OCI-LY7 (cell line): Measurements from ENCODE around the gene SLC6A17. TPM values are rescaled to one million over a fixed set of nuclear protein-coding genes. Genes with fewer than 3 reads are reported as not detected.

Experiments
- BruUV-seq: library from RNA; stranded (reverse); fragments of 400-500 nt; replicated peaks from 2 replicates; lab custom pipeline; 2021; lab: Mats Ljungman, UMichigan
- CTCF ChIA-PET: fragments of 300-600 bp; sonication (Branson Sonifier 250); formaldehyde crosslinking; loops from one replicate; lab custom pipeline; 2022; ENCODE audit warnings: antibody characterized with exemption; ENCODE audit not compliant: unreplicated experiment; lab: Charles Lee
- POLR2A ChIA-PET: fragments of 300-600 bp; sonication (Branson Sonifier 250); formaldehyde crosslinking; loops from one replicate; lab custom pipeline; 2022; ENCODE audit warnings: antibody characterized with exemption; lab: Charles Lee
- DNase-seq: peaks from one replicate; pipeline ENCODE4 v3.0.0-alpha.2; 2015; ENCODE audit warnings: low spot score
- H2AFZ ChIP-seq: fragments of 200-600 bp; sonication (generic), shearing (Covaris generic); 2 replicates; pipeline ENCODE4 v1.6.1; 2014; ENCODE audit warnings: mild to moderate bottlenecking, antibody characterized with exemption, low read length, moderate library complexity
- H3K27ac ChIP-seq: fragments of 200-600 bp; sonication (generic); 2 replicates; pipeline ENCODE4 v1.5.1; 2014; ENCODE audit warnings: mixed run types, low read depth, mild to moderate bottlenecking, moderate library complexity, low read length, inconsistent platforms; ENCODE audit not compliant: poor library complexity, severe bottlenecking
- H3K36me3 ChIP-seq: fragments of 200-600 bp; sonication (generic); 2 replicates; pipeline ENCODE4 v1.6.1; 2014; ENCODE audit warnings: mild to moderate bottlenecking, antibody characterized with exemption, low read length, moderate library complexity, mixed read lengths; ENCODE audit not compliant: insufficient read depth
- H3K4me1 ChIP-seq: fragments of 200-600 bp; sonication (generic); 2 replicates; pipeline ENCODE4 v1.5.1; 2014; ENCODE audit warnings: mild to moderate bottlenecking, low read length; ENCODE audit not compliant: insufficient read depth, poor library complexity, severe bottlenecking
- H3K4me2 ChIP-seq: fragments of 200-600 bp; sonication (generic); 2 replicates; pipeline ENCODE4 v1.6.1; 2014; ENCODE audit warnings: mild to moderate bottlenecking, low read length
- H3K4me3 ChIP-seq: fragments of 200-600 bp; sonication (generic); 2 replicates; pipeline ENCODE4 v1.5.1; 2014; ENCODE audit warnings: mild to moderate bottlenecking, low read depth, low read length; ENCODE audit not compliant: poor library complexity, severe bottlenecking
- H3K79me2 ChIP-seq: fragments of 200-600 bp; sonication (generic); 2 replicates; pipeline ENCODE4 v1.6.1; 2016; ENCODE audit warnings: low read depth, mild to moderate bottlenecking, low read length, moderate library complexity, mixed read lengths; ENCODE audit not compliant: insufficient read depth
- H3K9me2 ChIP-seq: fragments of 200-600 bp; sonication (generic); 2 replicates; pipeline ENCODE4 v1.6.1; 2016; ENCODE audit warnings: mild to moderate bottlenecking, low read length, mixed read lengths; ENCODE audit not compliant: insufficient read depth
- H3K9me3 ChIP-seq: fragments of 200-600 bp; sonication (generic); 2 replicates; pipeline ENCODE4 v1.6.1; 2014; ENCODE audit warnings: mild to moderate bottlenecking, mixed run types, low read length, mixed read lengths
- H4K20me1 ChIP-seq: fragments of 200-600 bp; sonication (generic); 2 replicates; pipeline ENCODE4 v1.6.1; 2014; ENCODE audit warnings: mild to moderate bottlenecking, antibody characterized with exemption, low read length, moderate library complexity, mixed read lengths; ENCODE audit not compliant: insufficient read depth
- EZH2phosphoT487 ChIP-seq: fragments of 200-600 bp; sonication (generic); IDR thresholded peaks from 2 replicates; pipeline ENCODE4 v1.6.1; 2018; ENCODE audit warnings: low read depth, borderline replicate concordance, mild to moderate bottlenecking, mixed run types, antibody characterized with exemption, low read length, moderate library complexity, mixed read lengths
- intact Hi-C: fragments of 100-400 bp; cut with micrococcal nuclease; formaldehyde crosslinking; loops from one replicate; pipeline ENCODE4 v1.10.0; 2022; ENCODE audit not compliant: unreplicated experiment
- total RNA-seq, 2 experiments: library from RNA; depleted of rRNA in 1 of 2; stranded (reverse); fragments of >200 nt in 1 of 2; shearing (Covaris generic) in 1 of 2; gene quantifications; 2 replicates each; pipeline ENCODE4 v1.2.3, GENCODE V29; 2014 to 2022
- TF ChIP-seq, protein P1 (sequence below): fragments of 200-600 bp; sonication (generic); conservative IDR thresholded peaks from 2 replicates; pipeline ENCODE4 v1.5.1; 2014; ENCODE audit warnings: mild to moderate bottlenecking, antibody characterized with exemption, low read length, moderate library complexity, mixed read lengths

Gene SLC6A17
- total RNA-seq, 2 experiments from 2014 or later, result not detected

GRCh38 chr1:110220324-110220723 lies 70.0 kb downstream of the SLC6A17 start:
- Histone ChIP-seq H3K9me2 (no peaks in the 10 kb centered on the region), H4K20me1 (no peaks in the 10 kb centered on the region; the same call in 1 of the 2 replicates), H3K9me3 (no peaks in the 10 kb centered on the region), H3K4me1 (no peaks in the 10 kb centered on the region), H3K36me3 (no peaks in the 10 kb centered on the region), H3K4me3 (no peak overlapping the region), H2AFZ (no peak overlapping the region), H3K27ac (no peak overlapping the region), H3K79me2 (no peaks in the 10 kb centered on the region), H3K4me2 (no peak overlapping the region)
- intact Hi-C loops, result no loop called here
- DNase-seq, result no peak
- no TSS peak for BruUV-seq
- TF ChIP-seq, protein P1, sequence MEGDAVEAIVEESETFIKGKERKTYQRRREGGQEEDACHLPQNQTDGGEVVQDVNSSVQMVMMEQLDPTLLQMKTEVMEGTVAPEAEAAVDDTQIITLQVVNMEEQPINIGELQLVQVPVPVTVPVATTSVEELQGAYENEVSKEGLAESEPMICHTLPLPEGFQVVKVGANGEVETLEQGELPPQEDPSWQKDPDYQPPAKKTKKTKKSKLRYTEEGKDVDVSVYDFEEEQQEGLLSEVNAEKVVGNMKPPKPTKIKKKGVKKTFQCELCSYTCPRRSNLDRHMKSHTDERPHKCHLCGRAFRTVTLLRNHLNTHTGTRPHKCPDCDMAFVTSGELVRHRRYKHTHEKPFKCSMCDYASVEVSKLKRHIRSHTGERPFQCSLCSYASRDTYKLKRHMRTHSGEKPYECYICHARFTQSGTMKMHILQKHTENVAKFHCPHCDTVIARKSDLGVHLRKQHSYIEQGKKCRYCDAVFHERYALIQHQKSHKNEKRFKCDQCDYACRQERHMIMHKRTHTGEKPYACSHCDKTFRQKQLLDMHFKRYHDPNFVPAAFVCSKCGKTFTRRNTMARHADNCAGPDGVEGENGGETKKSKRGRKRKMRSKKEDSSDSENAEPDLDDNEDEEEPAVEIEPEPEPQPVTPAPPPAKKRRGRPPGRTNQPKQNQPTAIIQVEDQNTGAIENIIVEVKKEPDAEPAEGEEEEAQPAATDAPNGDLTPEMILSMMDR, result no peak
- TF ChIP-seq EZH2phosphoT487, result no peak
- CTCF ChIA-PET, result no interaction called here
- POLR2A ChIA-PET, result interaction anchor here (1.0 kb wide), 1 partner anchor 13 kb away, joined by 3 read pairs; no protein-coding TSS in a partner anchor

DNA sequence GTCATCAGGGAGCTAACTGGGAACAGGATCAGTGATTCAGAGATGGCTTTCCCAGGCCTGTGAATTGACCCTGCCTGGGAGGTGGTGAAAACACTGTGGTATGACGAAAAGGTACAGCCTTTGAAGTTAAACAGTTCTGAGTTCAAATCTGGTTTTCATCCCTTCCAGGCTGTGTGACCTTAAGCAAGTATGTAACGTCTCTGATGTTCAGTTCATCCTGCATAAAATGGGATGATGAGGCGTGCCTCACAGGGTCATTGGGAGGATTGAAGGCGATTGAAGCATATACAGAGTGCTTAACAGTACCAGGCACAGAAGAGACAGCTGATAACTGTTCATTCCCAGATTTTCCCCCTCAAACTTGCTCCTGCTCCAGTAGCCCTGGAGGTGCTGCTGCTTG lies 70.8 kb downstream of the SLC6A17 start:
- H3K4me3 ChIP-seq, result no peak overlapping the region
- H3K27ac ChIP-seq, result no peak overlapping the region
- no peaks in the 10 kb centered on the region for H3K36me3 ChIP-seq
- no peaks in the 10 kb centered on the region for H3K4me1 ChIP-seq
- intact Hi-C loops, result no loop called here
- no TSS peak for BruUV-seq
- POLR2A ChIA-PET, result no interaction called here
- CTCF ChIA-PET, result no interaction called here
- H3K9me2 ChIP-seq, result no peaks in the 10 kb centered on the region
- H4K20me1 ChIP-seq, result no peaks in the 10 kb centered on the region; the same call in 1 of the 2 replicates
- H2AFZ ChIP-seq, result no peak overlapping the region
- DNase-seq, result no peak
- H3K79me2 ChIP-seq, result no peaks in the 10 kb centered on the region
- no peak overlapping the region for H3K4me2 ChIP-seq
- TF ChIP-seq EZH2phosphoT487, result no peak
- TF ChIP-seq, protein P1, result no peak
- no peaks in the 10 kb centered on the region for H3K9me3 ChIP-seq

DNA sequence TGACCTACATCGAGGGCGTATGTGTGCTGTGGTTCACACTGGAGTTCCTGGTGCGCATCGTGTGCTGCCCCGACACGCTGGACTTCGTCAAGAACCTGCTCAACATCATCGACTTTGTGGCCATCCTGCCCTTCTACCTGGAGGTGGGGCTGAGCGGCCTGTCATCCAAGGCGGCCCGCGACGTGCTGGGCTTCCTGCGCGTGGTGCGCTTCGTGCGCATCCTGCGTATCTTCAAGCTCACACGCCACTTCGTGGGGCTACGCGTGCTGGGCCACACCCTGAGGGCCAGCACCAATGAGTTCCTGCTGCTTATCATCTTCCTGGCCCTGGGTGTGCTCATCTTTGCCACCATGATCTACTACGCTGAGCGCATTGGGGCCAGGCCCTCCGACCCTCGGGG lies 72.8 kb downstream of the SLC6A17 start:
- Histone ChIP-seq H3K27ac (no peak overlapping the region), H3K79me2 (no peaks in the 10 kb centered on the region), H2AFZ (no peak overlapping the region), H3K4me1 (no peaks in the 10 kb centered on the region), H3K9me3 (no peaks in the 10 kb centered on the region), H3K9me2 (no peaks in the 10 kb centered on the region), H3K4me2 (no peak overlapping the region), H3K4me3 (no peak overlapping the region), H4K20me1 (no peaks in the 10 kb centered on the region; the same call in 1 of the 2 replicates), H3K36me3 (no peaks in the 10 kb centered on the region)
- CTCF ChIA-PET, result no interaction called here
- no TSS peak for BruUV-seq
- no peak for DNase-seq
- POLR2A ChIA-PET, result no interaction called here
- intact Hi-C loops, result no loop called here
- TF ChIP-seq, protein P1, result no peak
- TF ChIP-seq EZH2phosphoT487, result no peak
